ENCODE results near the gene SLC12A1. TPM values are rescaled to one million over a fixed set of nuclear protein-coding genes. Genes with fewer than 3 reads are reported as not detected.

SLC12A1 gene
- total RNA-seq, 2 experiments from 2014 or later = not detected

DNA sequence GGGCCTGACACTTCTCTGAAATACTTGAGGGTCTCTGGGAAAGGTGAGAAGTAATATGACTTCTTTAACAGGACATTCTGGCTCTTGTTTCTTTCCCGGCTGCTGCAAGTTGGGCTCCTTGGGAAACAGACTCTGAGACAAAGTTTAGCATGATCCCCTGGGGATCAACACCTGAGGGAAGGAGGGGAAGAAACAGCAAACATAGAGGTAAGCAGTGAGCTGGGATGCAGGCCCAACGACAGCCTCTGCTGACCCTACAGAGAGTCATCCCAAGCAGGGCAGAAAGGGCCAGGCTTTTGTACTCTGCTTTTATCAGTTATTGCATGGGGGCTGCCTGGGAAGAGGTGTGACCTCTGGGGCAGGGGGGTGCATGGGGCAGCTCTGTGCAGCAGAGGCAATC, 98.3 kb downstream of the SLC12A1 start:
- Histone ChIP-seq H2AFZ (ENCODE audit: low read length) (no peak overlapping the region), H3K4me1 (ENCODE audit: insufficient read depth, low read length, poor library complexity, severe bottlenecking) (no peaks in the 10 kb centered on the region), H3K27ac (ENCODE audit: low read depth, low read length, poor library complexity, severe bottlenecking) (no peak overlapping the region), H3K4me2 (ENCODE audit: low read length) (no peak overlapping the region), H3K4me3 (ENCODE audit: low read depth, low read length, poor library complexity, severe bottlenecking) (no peak overlapping the region), H3K79me2 (ENCODE audit: insufficient read depth, low read depth, low read length) (no peaks in the 10 kb centered on the region), H3K9me3 (ENCODE audit: low read length) (no peaks in the 10 kb centered on the region), H4K20me1 (ENCODE audit: insufficient read depth, low read length) (no peaks in the 10 kb centered on the region), H3K36me3 (ENCODE audit: insufficient read depth, low read length) (no peaks in the 10 kb centered on the region), H3K9me2 (ENCODE audit: insufficient read depth, low read length) (no peaks in the 10 kb centered on the region)
- TF ChIP-seq EZH2phosphoT487 (IDR thresholded peaks at IDR 0.05; ENCODE audit: borderline replicate concordance, low read depth, low read length) = no peak
- TF ChIP-seq, protein P1, sequence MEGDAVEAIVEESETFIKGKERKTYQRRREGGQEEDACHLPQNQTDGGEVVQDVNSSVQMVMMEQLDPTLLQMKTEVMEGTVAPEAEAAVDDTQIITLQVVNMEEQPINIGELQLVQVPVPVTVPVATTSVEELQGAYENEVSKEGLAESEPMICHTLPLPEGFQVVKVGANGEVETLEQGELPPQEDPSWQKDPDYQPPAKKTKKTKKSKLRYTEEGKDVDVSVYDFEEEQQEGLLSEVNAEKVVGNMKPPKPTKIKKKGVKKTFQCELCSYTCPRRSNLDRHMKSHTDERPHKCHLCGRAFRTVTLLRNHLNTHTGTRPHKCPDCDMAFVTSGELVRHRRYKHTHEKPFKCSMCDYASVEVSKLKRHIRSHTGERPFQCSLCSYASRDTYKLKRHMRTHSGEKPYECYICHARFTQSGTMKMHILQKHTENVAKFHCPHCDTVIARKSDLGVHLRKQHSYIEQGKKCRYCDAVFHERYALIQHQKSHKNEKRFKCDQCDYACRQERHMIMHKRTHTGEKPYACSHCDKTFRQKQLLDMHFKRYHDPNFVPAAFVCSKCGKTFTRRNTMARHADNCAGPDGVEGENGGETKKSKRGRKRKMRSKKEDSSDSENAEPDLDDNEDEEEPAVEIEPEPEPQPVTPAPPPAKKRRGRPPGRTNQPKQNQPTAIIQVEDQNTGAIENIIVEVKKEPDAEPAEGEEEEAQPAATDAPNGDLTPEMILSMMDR (conservative IDR thresholded peaks at IDR 0.05; ENCODE audit: low read length) = no peak
- ChIA-PET CTCF (ENCODE audit: unreplicated experiment) (no interaction called here), POLR2A (no interaction called here)
- no peak for DNase-seq (ENCODE audit: low spot score)
- intact Hi-C loops (cut with micrococcal nuclease; ENCODE audit: unreplicated experiment) = no loop called here
- no TSS peak for BruUV-seq (replicated peaks)

DNA sequence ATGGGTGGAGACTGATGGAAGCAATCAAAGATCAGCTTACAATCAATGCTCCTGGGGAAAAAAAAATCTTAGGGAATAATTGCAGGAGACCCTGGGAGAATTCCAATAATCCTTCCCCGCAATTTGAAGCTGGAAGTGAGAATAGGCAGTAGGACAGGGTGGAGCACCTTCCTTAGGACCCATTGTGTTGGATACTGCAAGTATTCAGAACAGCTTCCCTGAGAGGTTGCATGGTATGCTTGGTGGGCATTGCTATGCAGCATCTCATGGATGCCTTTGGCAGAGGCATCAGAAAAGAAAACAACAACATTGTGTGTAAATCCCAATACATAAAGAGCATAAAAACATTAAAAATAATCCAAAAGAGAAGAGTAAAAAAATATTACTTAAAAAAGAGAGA, 100.5 kb downstream of the SLC12A1 start:
- intact Hi-C loops (cut with micrococcal nuclease; ENCODE audit: unreplicated experiment) = no loop called here
- DNase-seq (ENCODE audit: low spot score) = no peak
- POLR2A ChIA-PET = interaction anchor here (0.7 kb wide), 3 partner anchors 123 to 497 kb away, joined by 3 to 4 read pairs (median 4); no protein-coding TSS in a partner anchor

DNA sequence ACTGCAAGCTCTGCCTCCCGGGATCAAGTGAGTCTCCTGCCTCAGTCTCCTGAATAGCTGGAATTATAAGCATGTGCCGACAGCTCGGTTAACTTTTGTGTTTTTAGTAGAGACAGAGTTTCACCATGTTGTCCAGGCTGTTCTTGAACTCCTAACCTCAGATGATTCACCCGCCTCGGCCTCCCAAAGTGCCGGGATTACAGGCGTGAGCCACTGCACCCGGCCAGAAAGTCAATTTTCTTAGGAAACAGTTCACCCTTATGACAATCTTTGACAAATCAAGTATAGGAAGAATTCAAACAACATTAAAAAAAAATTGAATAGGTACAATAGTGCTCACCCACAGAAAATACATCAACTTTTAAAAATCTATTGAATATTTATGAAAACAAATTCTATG, 101.5 kb downstream of the SLC12A1 start:
- H3K4me3 ChIP-seq (ENCODE audit: low read depth, low read length, poor library complexity, severe bottlenecking) = no peak overlapping the region
- H3K4me1 ChIP-seq (ENCODE audit: insufficient read depth, low read length, poor library complexity, severe bottlenecking) = no peaks in the 10 kb centered on the region
- H3K9me3 ChIP-seq (ENCODE audit: low read length) = no peaks in the 10 kb centered on the region
- intact Hi-C loops (cut with micrococcal nuclease; ENCODE audit: unreplicated experiment) = no loop called here
- no peaks in the 10 kb centered on the region for H3K9me2 ChIP-seq (ENCODE audit: insufficient read depth, low read length)
- BruUV-seq (replicated peaks) = no TSS peak
- POLR2A ChIA-PET = interaction anchor here (0.6 to 0.7 kb wide), 4 partner anchors 28 to 231 kb away, joined by 3 to 6 read pairs (median 4); no protein-coding TSS in a partner anchor
- H3K4me2 ChIP-seq (ENCODE audit: low read length) = no peak overlapping the region
- H3K79me2 ChIP-seq (ENCODE audit: insufficient read depth, low read depth, low read length) = no peaks in the 10 kb centered on the region
- no peaks in the 10 kb centered on the region for H4K20me1 ChIP-seq (ENCODE audit: insufficient read depth, low read length)
- no peak for DNase-seq (ENCODE audit: low spot score)
- TF ChIP-seq EZH2phosphoT487 (IDR thresholded peaks at IDR 0.05; ENCODE audit: borderline replicate concordance, low read depth, low read length) = no peak
- TF ChIP-seq, protein P1 (conservative IDR thresholded peaks at IDR 0.05; ENCODE audit: low read length) = no peak
- no peak overlapping the region for H3K27ac ChIP-seq (ENCODE audit: low read depth, low read length, poor library complexity, severe bottlenecking)
- H2AFZ ChIP-seq (ENCODE audit: low read length) = no peak overlapping the region
- CTCF ChIA-PET (ENCODE audit: unreplicated experiment) = no interaction called here
- H3K36me3 ChIP-seq (ENCODE audit: insufficient read depth, low read length) = no peaks in the 10 kb centered on the region

More for the DNA sequence above, 100.5 kb downstream of the SLC12A1 start:
- no peak for TF ChIP-seq EZH2phosphoT487 (IDR thresholded peaks at IDR 0.05; ENCODE audit: borderline replicate concordance, low read depth, low read length)
- TF ChIP-seq, protein P1 (conservative IDR thresholded peaks at IDR 0.05; ENCODE audit: low read length) = no peak
- no peaks in the 10 kb centered on the region for H3K9me2 ChIP-seq (ENCODE audit: insufficient read depth, low read length)
- no peak overlapping the region for H2AFZ ChIP-seq (ENCODE audit: low read length)
- no peak overlapping the region for H3K4me2 ChIP-seq (ENCODE audit: low read length)
- no peaks in the 10 kb centered on the region for H4K20me1 ChIP-seq (ENCODE audit: insufficient read depth, low read length)
- CTCF ChIA-PET (ENCODE audit: unreplicated experiment) = no interaction called here
- no peak overlapping the region for H3K4me3 ChIP-seq (ENCODE audit: low read depth, low read length, poor library complexity, severe bottlenecking)
- no peaks in the 10 kb centered on the region for H3K9me3 ChIP-seq (ENCODE audit: low read length)
- H3K79me2 ChIP-seq (ENCODE audit: insufficient read depth, low read depth, low read length) = no peaks in the 10 kb centered on the region
- H3K27ac ChIP-seq (ENCODE audit: low read depth, low read length, poor library complexity, severe bottlenecking) = no peak overlapping the region
- no TSS peak for BruUV-seq (replicated peaks)
- no peaks in the 10 kb centered on the region for H3K36me3 ChIP-seq (ENCODE audit: insufficient read depth, low read length)
- H3K4me1 ChIP-seq (ENCODE audit: insufficient read depth, low read length, poor library complexity, severe bottlenecking) = no peaks in the 10 kb centered on the region

All from OCI-LY7 (cell line).